Peyer's patch (tissue), 4 donors: Measurements from ENCODE around the gene SLC38A11.

Experiments used
- CTCF ChIP-seq, 6 experiments: fragments of 450-650 bp in 4 of 6; fragments of 200-600 bp in 2 of 6; sonication (generic) in 1 of 6; IDR thresholded peaks; one replicate each; pipeline ENCODE4 v1.5.1; 2017 to 2019; ENCODE audit warnings: antibody characterized with exemption in 6 of 6, mild to moderate bottlenecking in 3 of 6, moderate library complexity in 1 of 6
- POLR2A ChIP-seq, 2 donors: fragments of 450-650 bp; IDR thresholded peaks; one replicate each; pipeline ENCODE4 v1.5.1; 2017; ENCODE audit warnings: antibody characterized with exemption in 2 of 2, mild to moderate bottlenecking in 2 of 2, moderate library complexity in 2 of 2

GRCh38 chr2:164852086-164852485, 103.2 kb downstream of the SLC38A11 start:
- TF ChIP-seq CTCF (IDR thresholded peaks at IDR 0.05) (no peak), POLR2A (IDR thresholded peaks at IDR 0.05) (no peak)
